HG03064 (cell line): Measurements from ENCODE around the gene TMEM208.

ENCODE experiments used
- ATAC-seq: cut with Tn5 transposase; IDR thresholded peaks from one replicate; pipeline ENCODE4 v1.9.1; 2021; ENCODE audit warnings: low read depth; ENCODE audit not compliant: unreplicated experiment

TMEM208 gene

GRCh38 chr16:67207249-67208091 is 19.5 kb upstream of the TMEM208 start:
- no peak for ATAC-seq

GRCh38 chr16:67208154-67208896 is 18.6 kb upstream of the TMEM208 start:
- no peak for ATAC-seq

- ATAC-seq: no peak
These were observed 17.4 kb upstream of the TMEM208 start for GRCh38 chr16:67209565-67209964.

GRCh38 chr16:67210069-67210937 is 16.6 kb upstream of the TMEM208 start:
- ATAC-seq: no peak

GRCh38 chr16:67211674-67212073 is 15.3 kb upstream of the TMEM208 start:
- no peak for ATAC-seq

GRCh38 chr16:67212766-67213165 is 14.2 kb upstream of the TMEM208 start:
- ATAC-seq: no peak

- ATAC-seq: no peak
These were observed 13.5 kb upstream of the TMEM208 start for GRCh38 chr16:67213197-67214019.

- ATAC-seq: no peak
These were observed 11.2 kb upstream of the TMEM208 start for GRCh38 chr16:67215706-67216105.

GRCh38 chr16:67216612-67217490 is 10.1 kb upstream of the TMEM208 start:
- no peak for ATAC-seq

- ATAC-seq: no peak
These were observed 2.9 kb upstream of the TMEM208 start for GRCh38 chr16:67223992-67224391.

GRCh38 chr16:67226295-67226803 is 581 bp upstream of the TMEM208 start:
- ATAC-seq: no peak

- no peak for ATAC-seq
These were observed 614 bp downstream of the TMEM208 start for GRCh38 chr16:67227567-67227921.

GRCh38 chr16:67228034-67228785 is 1.3 kb downstream of the TMEM208 start:
- ATAC-seq: no peak

GRCh38 chr16:67228905-67229304 is 2.0 kb downstream of the TMEM208 start:
- no peak for ATAC-seq

GRCh38 chr16:67229906-67230808 is 3.2 kb downstream of the TMEM208 start:
- no peak for ATAC-seq

GRCh38 chr16:67230809-67231660 is 4.1 kb downstream of the TMEM208 start:
- ATAC-seq: no peak
